ENCODE data around the gene CPNE5.

DNA sequence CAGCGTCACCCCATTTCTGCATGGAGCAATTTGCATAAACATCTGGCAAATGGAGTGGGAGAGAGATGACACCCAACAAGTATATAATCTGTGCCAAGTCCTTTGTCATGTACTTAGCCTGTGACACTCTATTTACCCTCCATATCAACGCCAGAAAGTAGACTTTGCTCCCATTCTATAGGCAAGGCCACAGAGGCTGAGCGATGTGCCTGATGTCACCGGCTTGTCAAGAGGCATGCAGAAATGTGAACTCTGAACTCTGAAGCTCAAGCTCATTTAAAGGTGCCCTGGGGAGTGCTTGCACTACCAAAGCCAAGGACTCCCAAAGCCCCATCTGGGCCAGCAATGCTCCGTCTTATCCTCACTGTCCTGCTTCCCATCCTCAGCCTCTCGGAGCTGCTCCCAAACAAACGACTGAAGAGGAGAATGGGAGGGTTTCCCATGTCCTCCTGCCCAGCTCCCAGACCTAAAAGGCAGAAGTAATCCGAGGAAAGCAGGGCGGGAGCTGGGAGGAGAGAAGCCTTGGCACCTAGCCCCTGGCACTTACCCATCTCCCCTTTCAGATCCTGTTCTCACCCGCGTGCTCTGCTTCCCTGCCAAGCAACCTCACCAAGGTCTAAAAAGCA lies 9.2 kb downstream of the CPNE5 start:
- TF ChIP-seq, protein P1, sequence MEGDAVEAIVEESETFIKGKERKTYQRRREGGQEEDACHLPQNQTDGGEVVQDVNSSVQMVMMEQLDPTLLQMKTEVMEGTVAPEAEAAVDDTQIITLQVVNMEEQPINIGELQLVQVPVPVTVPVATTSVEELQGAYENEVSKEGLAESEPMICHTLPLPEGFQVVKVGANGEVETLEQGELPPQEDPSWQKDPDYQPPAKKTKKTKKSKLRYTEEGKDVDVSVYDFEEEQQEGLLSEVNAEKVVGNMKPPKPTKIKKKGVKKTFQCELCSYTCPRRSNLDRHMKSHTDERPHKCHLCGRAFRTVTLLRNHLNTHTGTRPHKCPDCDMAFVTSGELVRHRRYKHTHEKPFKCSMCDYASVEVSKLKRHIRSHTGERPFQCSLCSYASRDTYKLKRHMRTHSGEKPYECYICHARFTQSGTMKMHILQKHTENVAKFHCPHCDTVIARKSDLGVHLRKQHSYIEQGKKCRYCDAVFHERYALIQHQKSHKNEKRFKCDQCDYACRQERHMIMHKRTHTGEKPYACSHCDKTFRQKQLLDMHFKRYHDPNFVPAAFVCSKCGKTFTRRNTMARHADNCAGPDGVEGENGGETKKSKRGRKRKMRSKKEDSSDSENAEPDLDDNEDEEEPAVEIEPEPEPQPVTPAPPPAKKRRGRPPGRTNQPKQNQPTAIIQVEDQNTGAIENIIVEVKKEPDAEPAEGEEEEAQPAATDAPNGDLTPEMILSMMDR (IDR thresholded peaks at IDR 0.05) = no peak
- TF ChIP-seq EZH2 (IDR thresholded peaks at IDR 0.05) (no peak), EZH2phosphoT487 (IDR thresholded peaks at IDR 0.05) (no peak)
